Measurements from ENCODE around the gene RAB3GAP2. TPM values are rescaled to one million over a fixed set of nuclear protein-coding genes. Genes with fewer than 3 reads are reported as not detected.
A peak's percentile ranks its signal among the peaks of the same experiment; 100 is the strongest.

Gene RAB3GAP2
- total and polyA plus RNA-seq, 2 donors from 2014 or later = 7.6 to 38.1 TPM

GRCh38 chr1:220137019-220137786, 135.1 kb downstream of the RAB3GAP2 start:
- Histone ChIP-seq H3K9me3 (ENCODE audit: control insufficient read depth in 2 of 3, insufficient read depth in 1 of 3, low read length in 3 of 3) (no peaks in the 10 kb centered on the region), H3K4me1 (ENCODE audit: control insufficient read depth in 2 of 3, insufficient read depth in 2 of 3, low read depth in 1 of 3, low read length in 3 of 3) (no peaks in the 10 kb centered on the region), H3K4me3 (ENCODE audit: low read length in 3 of 3) (no peak overlapping the region), H3K9ac (ENCODE audit: low read length in 3 of 3) (no peak overlapping the region), H3K36me3 (ENCODE audit: control insufficient read depth in 2 of 3, insufficient read depth in 3 of 3, low read length in 3 of 3) (peaks cover 3 to 30% (median 24%) of the 10 kb centered on the region in 3 donors), H3K27ac (ENCODE audit: low read depth in 2 of 2, low read length in 2 of 2) (no peak overlapping the region), H3K27me3 (ENCODE audit: control insufficient read depth, insufficient read depth, low read length) (no peaks in the 10 kb centered on the region)
- FAIRE-seq (no peak), DNase-seq (peak in 2 of 5 donors; percentile 12 to 38)
- intact Hi-C loops (cut with DNase I) = no loop called here
- no peak for TF ChIP-seq CTCF (IDR thresholded peaks at IDR 0.05; ENCODE audit: borderline replicate concordance, extremely low read depth, insufficient read depth)

DNA sequence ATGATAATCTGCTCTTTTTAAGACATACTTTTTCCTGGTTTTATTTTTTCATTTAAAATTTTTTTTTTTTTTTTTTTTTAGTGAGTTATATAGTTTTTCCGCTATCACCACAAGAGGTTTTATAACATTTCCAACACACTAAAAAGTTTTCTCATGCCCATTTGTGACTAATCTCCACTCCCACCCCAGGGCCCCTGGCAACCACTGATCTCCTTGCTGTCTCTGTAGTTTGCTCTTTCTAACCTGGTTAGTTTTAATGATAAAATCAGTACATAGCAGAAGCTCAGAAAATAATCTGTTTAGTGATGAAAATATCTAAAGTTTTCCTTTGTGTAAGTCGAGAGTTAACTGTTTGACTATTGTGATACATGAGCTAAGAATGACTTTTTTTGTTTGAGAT, 136.5 kb downstream of the RAB3GAP2 start:
- DNase-seq (no peak), FAIRE-seq (no peak)
- no peaks in the 10 kb centered on the region for H3K9me3 ChIP-seq (ENCODE audit: control insufficient read depth in 2 of 3, insufficient read depth in 1 of 3, low read length in 3 of 3)
- no peak overlapping the region for H3K27ac ChIP-seq (ENCODE audit: low read depth in 2 of 2, low read length in 2 of 2)
- no peak for TF ChIP-seq CTCF (IDR thresholded peaks at IDR 0.05; ENCODE audit: borderline replicate concordance, extremely low read depth, insufficient read depth)
- H3K4me1 ChIP-seq (ENCODE audit: control insufficient read depth in 2 of 3, insufficient read depth in 2 of 3, low read depth in 1 of 3, low read length in 3 of 3) = no peaks in the 10 kb centered on the region
- H3K27me3 ChIP-seq (ENCODE audit: control insufficient read depth, insufficient read depth, low read length) = no peaks in the 10 kb centered on the region
- intact Hi-C loops (cut with DNase I) = no loop called here
- no peak overlapping the region for H3K4me3 ChIP-seq (ENCODE audit: low read length in 3 of 3)
- H3K9ac ChIP-seq (ENCODE audit: low read length in 3 of 3) = no peak overlapping the region
- peaks cover 0 to 20% (median 15%) of the 10 kb centered on the region in 3 donors for H3K36me3 ChIP-seq (ENCODE audit: control insufficient read depth in 2 of 3, insufficient read depth in 3 of 3, low read length in 3 of 3)

DNA sequence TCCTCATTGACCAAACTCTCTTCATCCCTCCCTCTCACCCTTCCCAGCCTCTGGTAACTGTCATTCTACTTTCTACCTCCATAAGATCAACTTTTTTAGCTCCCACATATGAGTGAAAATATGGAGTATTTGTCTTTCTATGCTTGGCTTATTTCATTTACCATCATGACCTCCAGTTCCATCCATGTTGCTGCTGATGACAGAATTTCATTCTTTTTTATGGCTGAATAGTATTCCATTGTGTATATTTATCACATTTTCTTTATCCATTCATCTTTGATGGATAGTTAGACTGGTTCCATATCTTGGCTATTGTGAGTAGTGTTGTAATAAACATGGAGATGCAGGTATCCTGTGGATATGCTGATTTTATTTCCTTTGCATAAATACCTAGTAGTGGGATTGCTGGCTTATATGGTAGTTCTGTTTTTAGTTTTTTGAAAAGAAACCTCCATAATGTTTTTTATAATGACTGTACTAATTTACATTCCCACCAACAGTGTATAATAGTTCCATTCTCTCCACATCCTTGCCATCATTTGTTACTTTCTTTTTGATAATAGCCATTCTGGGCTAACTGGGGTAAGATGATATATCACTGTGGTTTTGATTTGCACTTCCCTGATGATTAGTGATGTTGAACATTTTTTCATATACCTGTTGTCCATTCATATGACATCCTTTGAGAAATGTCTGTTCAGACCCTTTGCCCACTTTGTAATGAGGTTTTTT, 142.6 kb downstream of the RAB3GAP2 start:
- no peak for TF ChIP-seq CTCF (IDR thresholded peaks at IDR 0.05; ENCODE audit: borderline replicate concordance, extremely low read depth, insufficient read depth)
- FAIRE-seq (no peak), DNase-seq (no peak)
- H3K27me3 ChIP-seq (ENCODE audit: control insufficient read depth, insufficient read depth, low read length) = no peaks in the 10 kb centered on the region
- H3K9me3 ChIP-seq (ENCODE audit: control insufficient read depth in 2 of 3, insufficient read depth in 1 of 3, low read length in 3 of 3) = no peaks in the 10 kb centered on the region
- peaks cover 0 to 14% (median 14%) of the 10 kb centered on the region in 3 donors for H3K36me3 ChIP-seq (ENCODE audit: control insufficient read depth in 2 of 3, insufficient read depth in 3 of 3, low read length in 3 of 3)
- no peak overlapping the region for H3K4me3 ChIP-seq (ENCODE audit: low read length in 3 of 3)
- no peak overlapping the region for H3K9ac ChIP-seq (ENCODE audit: low read length in 3 of 3)
- intact Hi-C loops (cut with DNase I) = no loop called here
- no peaks in the 10 kb centered on the region for H3K4me1 ChIP-seq (ENCODE audit: control insufficient read depth in 2 of 3, insufficient read depth in 2 of 3, low read depth in 1 of 3, low read length in 3 of 3)
- H3K27ac ChIP-seq (ENCODE audit: low read depth in 2 of 2, low read length in 2 of 2) = no peak overlapping the region

All from kidney (tissue), 14 donors.